SKM-1 (cell line): ENCODE results near the gene RXRA.
A peak's percentile ranks its signal among the peaks of the same experiment; 100 is the strongest.

Experiments used
- DNase-seq: peaks from one replicate; lab custom pipeline; 2025; ENCODE audit not compliant: unreplicated experiment; lab: John Stamatoyannopoulos, UW

The RXRA gene

GRCh38 chr9:134395737-134396257 lies 69.5 kb downstream of the RXRA start:
- DNase-seq, result no peak

- peak; percentile 89 for DNase-seq
Measured at GRCh38 chr9:134396258-134396742, 70.0 kb downstream of the RXRA start.

- DNase-seq, result no peak
Measured at GRCh38 chr9:134396825-134397224, 70.6 kb downstream of the RXRA start.

DNA sequence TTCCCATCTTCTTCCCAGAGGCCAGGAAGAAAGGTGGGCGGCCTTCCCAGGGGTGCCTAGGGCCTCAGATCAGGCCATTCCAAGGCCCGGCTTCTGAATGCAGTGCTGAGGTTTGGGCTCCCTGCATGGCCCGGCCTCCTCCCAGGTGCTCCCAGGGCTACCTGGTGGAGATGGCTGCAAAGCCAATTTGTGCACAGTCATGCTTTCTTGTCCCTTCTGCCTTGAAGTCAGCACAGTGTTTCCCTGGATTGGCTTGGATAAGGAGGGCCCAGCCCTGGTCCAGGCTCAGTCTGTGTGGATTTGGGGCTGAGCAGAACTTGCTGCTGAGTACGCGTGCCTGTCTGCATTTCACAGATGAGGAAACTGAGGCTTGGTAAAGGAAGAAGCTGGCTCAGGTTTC lies 72.5 kb downstream of the RXRA start:
- DNase-seq, result no peak

- no peak for DNase-seq
Measured at GRCh38 chr9:134399435-134400056, 73.3 kb downstream of the RXRA start.

DNA sequence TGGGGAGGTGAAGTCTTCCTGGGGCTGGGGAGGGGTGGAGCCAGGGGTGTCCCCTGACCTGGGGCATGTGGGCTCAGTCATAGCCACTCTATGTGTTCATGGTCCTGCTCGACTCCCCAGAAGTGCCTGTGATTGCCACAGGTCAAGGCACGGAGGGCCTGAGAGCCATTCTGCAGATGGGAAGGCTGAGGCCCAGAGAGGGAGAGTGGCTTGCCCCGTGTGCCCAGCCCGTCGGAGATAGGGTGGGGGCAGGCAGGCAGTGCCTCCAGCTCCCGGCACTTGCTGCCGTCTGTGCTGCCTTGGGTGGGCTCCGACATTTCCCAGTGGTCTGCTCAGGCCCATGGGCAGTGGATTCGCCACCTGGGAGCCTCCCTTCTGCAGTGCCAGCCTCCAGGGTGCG lies 74.0 kb downstream of the RXRA start:
- no peak for DNase-seq

GRCh38 chr9:134401391-134401790 lies 75.1 kb downstream of the RXRA start:
- DNase-seq, result no peak

DNA sequence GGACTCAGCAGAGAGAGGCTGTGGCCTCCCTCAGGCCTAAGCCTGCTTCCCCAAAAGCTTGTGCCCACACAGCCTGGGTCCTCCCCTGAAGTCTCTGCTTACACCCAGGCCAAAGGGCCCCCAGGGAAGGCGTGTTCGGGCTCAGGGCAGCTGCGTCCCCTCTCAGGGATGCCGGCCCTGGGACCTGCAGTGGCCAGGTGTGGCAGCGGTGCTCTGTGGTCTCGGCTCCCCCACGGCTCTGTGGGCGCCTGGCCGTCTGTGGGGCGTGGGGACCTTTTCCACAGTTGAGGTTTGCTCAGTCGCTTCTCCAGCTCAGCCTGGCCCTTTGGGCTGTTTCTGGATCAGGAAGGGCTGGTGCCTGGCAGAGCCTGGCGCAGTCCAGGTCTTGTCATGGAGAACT lies 75.9 kb downstream of the RXRA start:
- no peak for DNase-seq

DNA sequence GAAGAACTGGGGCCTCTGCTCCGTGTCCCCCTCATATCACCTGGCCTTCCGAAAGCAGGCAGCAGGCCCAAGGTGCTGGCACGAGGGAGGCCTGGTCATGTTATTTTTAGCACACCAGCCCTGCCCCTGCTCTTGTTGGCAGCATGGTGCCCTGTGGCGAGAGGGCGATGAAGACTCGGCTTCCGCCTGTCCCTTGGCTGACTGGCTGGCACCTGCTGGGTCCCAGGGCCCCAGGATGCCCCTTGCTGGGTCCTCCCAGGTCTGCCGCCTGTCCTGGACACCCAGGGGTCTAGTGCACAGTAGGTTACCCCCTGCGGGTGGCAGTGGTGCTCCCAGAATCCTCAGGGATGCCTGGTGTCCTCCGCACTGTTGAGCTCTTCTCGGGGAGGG lies 77.0 kb downstream of the RXRA start:
- DNase-seq, result no peak

DNA sequence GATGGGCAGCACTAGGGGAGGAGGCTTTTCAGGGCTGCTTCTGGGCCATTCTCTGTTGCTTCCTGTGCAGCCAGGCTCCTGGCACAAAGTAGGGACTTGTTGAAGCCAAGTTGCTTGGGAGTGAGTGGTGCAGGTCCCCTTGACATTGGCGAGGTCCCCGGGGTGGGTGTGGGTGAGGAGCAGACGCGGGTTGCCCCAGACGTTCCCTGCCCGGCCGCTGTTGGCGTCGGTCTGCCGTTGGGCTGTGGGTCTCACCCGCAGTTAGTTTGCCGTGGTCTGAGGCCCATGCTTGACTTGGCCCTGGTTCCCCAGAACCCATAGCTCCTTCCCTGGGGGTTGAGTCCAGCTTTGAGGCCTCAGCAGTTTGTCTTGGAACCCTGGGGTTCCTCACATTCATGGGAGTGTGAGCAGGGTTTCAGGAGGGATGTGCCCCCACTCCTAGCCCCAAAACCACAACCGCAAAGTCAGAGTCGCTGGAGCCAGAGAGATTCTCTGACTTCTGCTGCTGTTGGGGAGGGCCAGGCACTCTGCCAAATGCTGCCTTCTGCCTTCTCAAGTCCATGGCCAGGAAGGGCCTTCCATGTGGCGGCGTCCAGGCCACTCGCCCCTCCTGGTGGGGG lies 77.5 kb downstream of the RXRA start:
- peak; percentile 77 for DNase-seq

- DNase-seq, result no peak
Measured at GRCh38 chr9:134404376-134405358, 78.4 kb downstream of the RXRA start.

GRCh38 chr9:134405527-134405926 lies 79.3 kb downstream of the RXRA start:
- peak; percentile 33 for DNase-seq

DNA sequence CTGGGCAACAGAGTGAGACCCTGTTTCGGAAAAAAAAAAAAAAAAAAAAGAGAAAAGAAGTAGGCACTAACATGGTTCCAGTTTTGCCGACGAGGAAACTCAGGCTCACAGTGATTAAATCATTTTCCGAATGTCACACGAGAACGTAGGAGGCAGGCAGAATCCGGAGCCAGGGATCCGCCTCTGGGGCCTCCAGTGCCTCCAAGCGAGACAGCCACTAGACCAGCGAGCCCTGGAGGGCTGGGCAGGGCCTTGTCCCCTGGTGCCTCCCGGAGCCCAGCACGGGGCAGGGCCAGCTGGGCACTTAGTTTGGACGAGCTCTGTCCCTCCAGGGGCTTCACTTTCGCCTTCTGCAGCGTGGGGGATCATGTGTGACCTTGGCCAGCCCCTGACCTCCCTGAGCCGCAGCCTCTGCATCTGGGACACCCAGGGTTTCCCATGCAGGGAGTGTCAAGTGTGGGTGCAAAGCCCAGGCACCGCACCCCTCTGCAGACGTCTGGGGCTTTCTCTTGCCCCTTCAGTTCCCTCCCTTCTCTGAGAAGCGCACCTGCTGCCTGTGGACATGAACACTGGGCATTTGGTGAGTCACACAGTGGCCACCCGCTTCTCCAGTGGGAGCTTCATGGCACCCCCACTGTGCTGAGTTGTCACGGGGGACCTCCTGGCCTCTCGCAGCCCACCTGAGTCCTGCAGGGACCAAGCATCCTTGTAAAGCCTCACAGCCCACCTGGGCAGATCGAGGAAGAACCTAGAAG lies 80.3 kb downstream of the RXRA start:
- no peak for DNase-seq

DNA sequence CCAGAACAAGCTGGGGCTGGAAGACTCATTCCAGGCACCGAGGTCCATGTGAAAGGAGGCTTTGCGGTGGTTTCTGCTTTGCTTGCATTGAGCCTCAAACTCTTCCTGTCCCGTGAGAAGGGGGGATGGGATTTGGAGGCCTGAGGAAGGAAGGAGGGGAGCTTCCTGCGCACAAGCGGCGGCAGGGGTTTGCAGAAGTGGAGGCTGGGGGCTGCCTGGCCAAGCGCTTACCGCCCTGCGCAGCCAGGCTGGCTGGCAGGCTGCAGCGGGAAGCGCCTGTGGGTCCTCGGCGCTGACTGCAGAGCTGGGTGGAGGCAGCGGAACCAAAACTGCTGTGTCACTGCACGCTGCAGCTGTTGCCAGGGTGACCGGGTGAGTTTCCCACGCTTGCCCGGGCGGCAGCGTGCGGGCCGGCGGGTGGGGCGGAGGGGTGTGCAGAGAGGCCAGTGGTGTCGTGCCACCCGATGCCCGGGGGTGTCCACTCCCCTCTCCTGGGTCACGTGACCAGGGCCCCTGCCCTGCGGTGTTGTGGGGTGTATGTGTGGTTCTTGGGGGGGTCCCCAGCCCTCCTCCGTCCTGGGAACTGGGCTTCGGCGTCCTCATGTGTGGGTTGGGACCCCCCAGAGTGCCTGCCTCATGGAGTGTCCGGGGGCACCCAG lies 81.0 kb downstream of the RXRA start:
- DNase-seq, result peak; percentile 94

GRCh38 chr9:134408389-134408788 lies 82.1 kb downstream of the RXRA start:
- DNase-seq, result no peak

DNA sequence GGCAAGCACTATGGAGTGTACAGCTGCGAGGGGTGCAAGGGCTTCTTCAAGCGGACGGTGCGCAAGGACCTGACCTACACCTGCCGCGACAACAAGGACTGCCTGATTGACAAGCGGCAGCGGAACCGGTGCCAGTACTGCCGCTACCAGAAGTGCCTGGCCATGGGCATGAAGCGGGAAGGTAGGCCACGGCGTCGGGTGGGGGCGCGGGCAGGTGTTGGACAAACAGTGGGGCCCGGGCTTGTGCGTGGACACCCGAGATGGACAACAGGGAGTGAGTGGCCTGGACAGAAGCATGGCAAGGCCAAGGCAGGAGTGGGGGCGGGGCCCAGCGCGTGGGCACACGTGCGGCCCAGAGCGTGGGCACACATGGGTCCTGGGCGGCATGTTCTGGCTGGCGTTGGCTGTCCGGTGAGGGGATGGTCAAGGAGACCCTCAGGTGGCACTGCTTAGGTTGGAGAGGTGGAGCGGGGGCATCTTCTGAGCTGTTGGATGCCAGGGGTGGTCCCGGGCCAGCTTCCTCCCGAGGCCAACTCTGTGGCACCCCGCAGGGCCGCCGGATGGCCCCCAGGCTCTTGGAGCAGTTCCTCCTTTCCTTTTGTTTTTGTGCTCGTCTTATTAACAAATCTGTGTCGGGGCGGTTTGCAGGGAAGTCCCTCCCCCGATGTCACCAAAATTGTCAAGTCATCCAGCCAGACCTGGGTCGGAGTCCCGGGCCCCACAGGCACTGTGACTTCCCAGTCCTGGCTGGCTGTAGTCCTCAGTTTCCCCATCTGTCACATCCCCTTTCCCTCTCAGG lies 82.9 kb downstream of the RXRA start:
- peak; percentile 32 for DNase-seq

DNA sequence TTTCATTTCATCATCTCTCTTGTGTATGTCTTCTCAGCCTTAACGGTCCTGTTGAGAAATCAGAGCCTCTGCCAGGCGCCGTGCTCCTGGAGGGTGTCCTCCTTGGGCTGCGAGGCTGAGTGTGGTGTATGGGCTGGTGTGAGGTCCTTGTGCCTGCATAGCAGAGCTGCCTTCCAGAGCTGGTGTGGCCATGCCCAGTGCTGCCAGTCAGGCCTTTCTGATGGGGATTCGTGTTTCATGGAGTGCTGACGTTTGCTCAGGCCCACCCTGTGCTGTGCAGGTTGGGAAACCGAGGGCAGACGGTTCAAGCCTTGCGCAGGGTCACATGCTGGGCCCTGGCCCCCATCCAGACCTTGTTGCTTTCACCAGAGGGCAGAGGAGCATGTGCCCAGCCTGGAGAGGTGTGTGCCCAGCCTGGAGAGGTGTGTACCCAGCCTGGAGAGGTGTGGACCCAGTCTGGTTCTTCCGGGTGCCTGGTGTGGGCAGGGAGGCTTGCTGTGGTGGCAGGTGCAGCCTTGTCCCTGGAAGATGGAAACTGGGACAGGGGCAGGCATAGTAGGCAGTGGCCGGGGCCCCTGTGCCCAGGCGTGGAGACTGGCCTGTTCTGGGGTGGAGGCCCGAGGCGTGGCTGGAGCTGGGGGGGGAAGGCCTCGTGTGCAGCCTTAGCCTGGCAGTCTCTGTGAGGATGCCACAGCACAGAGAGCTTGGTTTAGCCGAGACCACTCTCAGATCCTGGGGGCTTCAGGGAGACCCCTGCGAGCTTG lies 84.0 kb downstream of the RXRA start:
- no peak for DNase-seq

DNA sequence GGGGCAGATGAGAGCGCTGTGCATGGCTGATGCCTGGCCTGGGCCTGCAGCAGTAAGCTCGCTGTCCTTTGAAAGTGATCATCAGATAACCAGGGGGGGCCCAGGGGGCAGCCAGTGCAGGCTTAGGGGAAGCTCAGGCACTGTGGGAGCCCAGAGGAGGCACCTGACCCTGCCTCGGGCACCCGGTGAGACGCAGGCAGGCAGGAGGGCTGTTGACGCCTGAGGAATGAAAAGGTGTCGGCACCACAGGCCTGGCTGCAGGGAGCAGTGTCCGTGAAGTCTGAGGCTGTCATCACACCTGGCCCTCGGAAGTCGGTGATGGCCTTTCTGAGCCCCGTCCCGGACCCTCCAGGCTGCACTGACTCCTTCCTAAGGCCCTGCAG lies 84.6 kb downstream of the RXRA start:
- no peak for DNase-seq
